Non-pigmented ciliary epithelial cell (primary cell): ENCODE results near the gene PDE7B.

Experiments used
- DNase-seq: peaks from one replicate; pipeline ENCODE4 v3.0.0-alpha.2; 2010; ENCODE audit warnings: low read depth

Gene PDE7B

GRCh38 chr6:136244061-136244616, 392.6 kb downstream of the PDE7B start:
- no peak for DNase-seq
